Measurements from ENCODE around the gene BICC1.

Gene BICC1

GRCh38 chr10:58660575-58661255, 148.0 kb downstream of the BICC1 start:
- FAIRE-seq = no peak

DNA sequence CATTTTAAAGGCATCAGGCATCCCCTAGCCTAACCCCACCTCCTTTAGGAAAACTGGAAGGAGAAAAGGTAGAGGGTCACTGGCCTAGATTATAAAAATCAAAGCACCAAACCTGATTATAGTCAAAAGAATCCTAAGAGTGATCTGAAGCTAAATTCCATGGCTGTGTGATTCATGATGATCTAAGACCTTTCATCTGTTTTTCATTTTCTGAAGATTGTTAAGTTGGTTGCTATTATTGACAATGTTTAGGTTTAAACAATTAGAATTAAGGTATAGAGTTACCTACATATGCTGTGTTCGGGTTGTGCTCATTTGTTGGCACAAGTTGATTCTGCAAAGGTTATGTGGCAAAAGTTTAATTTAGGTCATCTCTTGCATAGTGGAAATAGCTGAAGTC, 148.7 kb downstream of the BICC1 start:
- no peak for FAIRE-seq

GRCh38 chr10:58661902-58662301, 149.2 kb downstream of the BICC1 start:
- no peak for FAIRE-seq

DNA sequence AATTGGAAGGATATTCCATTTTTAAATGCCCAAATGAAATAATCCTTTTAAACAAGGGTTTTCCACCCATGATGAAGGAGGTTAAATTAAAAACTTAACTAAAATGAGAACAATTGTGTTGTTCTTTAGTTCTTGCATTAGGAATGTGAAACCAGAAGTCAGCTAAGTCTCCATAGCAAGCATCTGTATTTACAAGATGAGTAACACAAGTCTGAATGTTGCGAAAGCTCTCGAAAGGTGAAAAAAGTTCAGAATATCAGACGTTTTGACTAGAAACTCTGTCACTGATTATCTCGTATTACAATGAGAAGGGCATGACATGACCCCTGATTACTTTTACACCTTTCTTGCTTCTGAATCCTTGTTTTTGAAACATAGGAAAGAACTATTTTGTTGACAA, 149.6 kb downstream of the BICC1 start:
- no peak for FAIRE-seq

DNA sequence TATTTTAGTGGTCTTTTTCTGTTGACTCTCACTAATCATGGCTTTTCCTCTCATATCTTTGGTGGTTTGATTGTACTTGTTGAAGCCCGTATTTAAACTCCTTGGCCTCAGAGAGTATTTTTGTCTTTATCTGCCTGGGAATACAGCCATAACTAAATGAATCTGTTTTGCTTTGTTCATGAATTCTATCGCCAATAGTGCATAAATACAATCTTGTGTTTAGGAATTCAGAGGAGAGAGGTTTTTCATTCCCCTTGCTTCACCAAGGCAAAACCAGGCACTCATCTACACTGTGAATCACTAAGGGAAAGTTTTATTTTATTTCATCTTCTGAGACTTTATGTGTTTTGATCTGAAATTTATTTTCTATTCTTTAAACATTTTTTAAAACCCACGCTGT, 152.7 kb downstream of the BICC1 start:
- FAIRE-seq = no peak

DNA sequence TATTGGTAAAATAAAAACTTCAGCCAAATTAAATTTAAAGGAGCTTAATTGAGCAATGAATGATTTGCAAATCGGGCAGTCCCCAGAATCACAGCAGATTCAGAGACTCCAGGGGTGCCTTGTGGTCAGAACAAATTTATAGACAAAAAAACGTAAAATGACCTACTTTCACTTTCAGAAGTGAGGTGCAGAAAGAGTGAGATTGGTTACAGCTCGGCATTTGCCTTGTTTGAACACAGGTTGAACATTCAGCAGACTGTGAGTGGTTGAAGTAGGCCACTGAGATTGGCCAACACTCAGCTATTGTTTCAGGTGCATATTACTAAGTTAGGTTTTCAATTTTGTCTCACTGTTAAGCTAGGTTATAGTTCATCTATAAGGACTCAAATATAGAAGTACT, 153.4 kb downstream of the BICC1 start:
- FAIRE-seq = no peak

DNA sequence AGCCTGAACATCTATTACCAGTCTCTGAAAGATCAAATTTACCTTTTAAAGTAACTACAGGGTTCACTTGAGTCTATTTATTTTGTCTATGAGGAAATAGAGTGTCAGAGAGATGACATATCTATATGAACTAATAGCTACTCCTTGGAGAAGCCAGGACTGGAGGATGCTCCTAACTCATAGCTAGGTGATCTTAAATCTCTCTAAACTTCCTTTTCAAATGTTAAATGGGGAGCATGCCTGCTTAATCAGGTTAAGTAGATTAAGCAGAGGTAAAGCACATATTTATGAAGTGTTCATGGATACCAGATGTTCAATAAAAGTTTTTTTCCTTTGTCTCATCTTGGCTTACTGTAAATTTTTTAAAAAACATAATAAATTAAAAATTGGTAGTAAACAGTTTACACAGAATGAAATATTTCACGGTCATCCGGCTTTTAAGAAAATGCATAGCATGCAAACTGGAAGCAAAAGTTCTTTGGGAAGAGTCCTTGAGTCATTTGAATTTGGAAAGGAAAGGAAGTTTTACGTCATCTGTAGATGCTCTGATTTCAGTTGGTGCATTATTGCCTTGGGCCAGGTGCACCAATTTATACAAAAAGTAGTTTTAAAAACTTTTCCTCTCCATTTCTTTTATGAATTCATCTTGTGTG, 155.1 kb downstream of the BICC1 start:
- FAIRE-seq = no peak

DNA sequence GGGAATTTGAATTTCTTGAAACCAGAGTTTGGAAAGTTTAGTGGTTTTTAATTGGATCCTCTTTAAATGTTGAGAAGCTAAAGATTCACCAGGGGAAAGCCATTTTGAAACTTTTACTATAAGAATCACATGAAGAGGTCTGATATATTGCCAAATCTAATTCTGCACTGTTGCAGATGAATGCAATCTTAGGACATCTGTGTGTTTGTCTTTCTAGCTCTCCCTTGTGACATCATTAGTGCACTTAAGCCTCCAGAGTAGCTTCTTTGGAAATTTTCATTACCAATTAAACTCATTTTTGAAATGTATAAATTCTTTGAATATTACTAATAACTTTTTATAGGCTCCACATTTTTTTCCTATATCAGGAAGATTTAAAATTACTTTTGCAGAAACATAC, 160.2 kb downstream of the BICC1 start:
- no peak for FAIRE-seq

DNA sequence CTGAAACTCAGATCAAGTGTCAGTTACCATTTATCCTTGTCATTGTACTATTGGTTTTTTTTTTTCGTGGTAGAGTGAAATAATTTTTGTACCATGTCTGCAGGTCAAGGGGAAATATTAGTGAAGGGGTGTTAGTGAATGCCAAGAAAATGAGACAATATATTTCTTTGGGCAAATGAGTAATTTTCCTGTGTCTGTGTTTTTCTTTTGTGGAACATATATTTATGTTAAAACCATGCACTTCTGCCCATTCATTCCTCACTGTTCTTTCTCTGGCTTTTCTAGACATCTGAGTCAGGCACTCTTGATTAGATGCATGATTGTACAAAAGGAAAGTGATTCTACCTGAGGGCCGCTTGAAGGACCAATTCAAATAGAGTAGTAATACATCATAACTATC, 161.6 kb downstream of the BICC1 start:
- FAIRE-seq = no peak

DNA sequence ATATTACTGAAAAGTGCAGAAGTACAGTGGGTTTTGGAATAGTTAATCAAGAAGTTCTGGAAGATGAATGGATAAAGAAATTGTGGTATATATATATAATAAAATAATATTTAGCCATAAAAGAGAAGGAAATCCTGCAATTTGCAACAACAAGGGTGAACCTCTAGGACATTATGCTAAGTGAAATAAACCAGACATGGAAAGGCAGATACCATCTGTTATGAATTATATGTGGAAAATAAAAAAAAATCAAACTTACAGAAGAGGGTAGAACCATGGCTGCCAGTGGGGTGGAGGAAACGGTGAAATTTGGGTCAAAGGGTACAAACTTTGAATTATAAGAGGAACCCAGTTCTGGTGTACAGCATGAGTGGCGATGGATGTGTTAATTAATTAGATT, 162.6 kb downstream of the BICC1 start:
- FAIRE-seq = no peak

GRCh38 chr10:58691528-58691927, 178.9 kb downstream of the BICC1 start:
- FAIRE-seq = no peak

GRCh38 chr10:58693919-58694318, 181.2 kb downstream of the BICC1 start:
- no peak for FAIRE-seq

- FAIRE-seq = no peak
These were observed 182.3 kb downstream of the BICC1 start for GRCh38 chr10:58695022-58695421.

GRCh38 chr10:58696736-58697135, 184.1 kb downstream of the BICC1 start:
- FAIRE-seq = no peak

DNA sequence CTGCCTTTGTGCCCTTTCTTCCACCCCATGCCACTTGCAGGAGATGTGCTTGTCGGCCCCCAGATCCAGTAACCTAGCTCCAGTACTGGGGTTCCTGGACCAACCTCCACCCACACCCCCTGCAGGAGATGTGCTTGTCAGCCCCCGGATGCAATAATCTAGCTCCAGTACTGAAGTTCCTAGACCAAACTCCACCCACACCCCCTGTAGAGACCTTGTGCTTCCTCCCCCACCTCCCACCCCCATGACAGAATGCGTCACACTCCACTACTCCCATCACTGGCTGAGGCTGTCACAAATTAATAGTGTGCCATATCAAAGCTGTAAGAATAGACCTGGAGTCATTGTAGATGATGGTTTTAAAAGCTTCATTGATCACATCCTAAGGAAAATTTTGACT, 185.0 kb downstream of the BICC1 start:
- FAIRE-seq = no peak

DNA sequence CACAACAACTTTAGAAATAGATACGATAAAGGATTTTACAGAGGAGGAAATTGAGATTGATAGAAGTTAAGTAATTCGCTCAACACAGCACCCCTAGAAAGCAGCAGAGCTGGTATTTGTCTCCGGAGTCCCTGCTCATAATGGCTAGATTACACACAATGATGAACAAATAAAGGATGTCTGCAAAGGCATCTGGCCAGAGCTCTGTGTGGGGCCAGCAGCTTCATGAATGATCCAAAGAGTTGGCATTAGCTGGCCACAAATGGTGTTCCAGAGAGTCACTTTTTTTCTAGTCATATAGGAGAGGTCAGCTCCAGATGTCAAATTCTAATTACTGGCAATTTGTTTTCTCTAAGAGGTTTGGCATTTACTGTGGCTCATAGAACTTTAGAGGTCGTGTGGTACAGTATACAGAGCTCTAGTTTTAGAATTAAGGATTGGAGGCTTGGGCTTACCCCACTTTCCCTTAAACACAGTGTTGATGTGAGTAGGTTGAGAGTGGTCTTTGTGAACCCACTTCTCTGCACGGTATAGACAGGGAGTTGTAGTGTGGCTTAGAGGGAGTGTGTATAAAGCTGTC, 186.2 kb downstream of the BICC1 start:
- FAIRE-seq = no peak

GRCh38 chr10:58700591-58700990, 187.9 kb downstream of the BICC1 start:
- FAIRE-seq = no peak

DNA sequence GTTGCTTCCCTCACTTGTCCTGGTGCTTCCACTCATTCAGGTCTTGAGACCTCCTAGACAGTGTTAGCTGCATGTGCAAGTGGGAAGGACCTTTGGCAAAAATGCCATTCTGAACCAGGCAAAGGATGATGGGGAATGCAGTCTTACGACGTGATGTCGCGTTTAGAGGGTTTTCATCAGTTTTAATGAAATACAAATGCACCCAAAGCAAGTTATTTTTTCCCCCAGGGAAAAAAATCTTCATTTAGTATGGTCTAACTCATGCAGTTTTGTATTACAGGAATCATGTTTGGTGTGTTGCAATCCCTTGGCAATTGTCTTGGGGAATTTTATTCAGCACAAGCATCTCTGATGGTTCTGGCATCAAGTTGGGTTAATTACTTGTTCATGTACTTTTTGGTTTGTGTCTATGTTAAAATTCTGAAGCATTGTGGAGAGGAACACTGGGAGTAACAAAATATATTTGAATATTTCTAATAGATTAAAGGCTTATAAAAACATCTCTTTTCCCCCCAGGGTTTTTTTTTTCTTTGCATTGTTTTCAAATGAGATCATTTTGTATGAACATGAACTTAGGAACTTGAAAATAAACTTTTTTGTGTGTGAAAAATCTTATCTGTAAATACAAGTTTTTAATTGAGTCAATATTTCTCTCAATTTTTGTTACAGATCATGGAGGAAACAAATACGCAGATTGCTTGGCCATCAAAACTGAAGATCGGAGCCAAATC, 188.9 kb downstream of the BICC1 start:
- FAIRE-seq = no peak

DNA sequence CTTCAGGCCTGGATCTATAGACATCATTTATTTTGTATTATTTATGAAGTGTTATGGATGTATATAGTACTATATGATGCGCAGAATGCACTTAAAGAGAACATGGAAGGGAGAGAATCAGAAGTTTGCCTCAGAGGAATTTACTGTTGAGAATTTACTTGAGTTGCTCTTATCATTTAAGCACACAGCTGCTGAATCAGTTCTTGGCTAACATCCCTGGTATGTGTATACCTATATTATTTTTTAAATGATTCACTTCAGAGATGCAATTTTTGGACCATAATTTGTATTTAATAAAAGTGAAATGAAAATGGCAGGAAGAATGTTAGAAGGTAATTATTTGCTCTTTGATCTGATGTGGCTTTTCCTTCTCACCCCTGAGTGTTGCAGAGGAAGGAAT, 191.6 kb downstream of the BICC1 start:
- no peak for FAIRE-seq

GRCh38 chr10:58704671-58705141, 192.0 kb downstream of the BICC1 start:
- no peak for FAIRE-seq

GRCh38 chr10:58706836-58707235, 194.2 kb downstream of the BICC1 start:
- no peak for FAIRE-seq

- no peak for FAIRE-seq
These were observed 199.5 kb downstream of the BICC1 start for GRCh38 chr10:58712141-58712540.

- no peak for FAIRE-seq
These were observed 200.3 kb downstream of the BICC1 start for GRCh38 chr10:58712982-58713381.

DNA sequence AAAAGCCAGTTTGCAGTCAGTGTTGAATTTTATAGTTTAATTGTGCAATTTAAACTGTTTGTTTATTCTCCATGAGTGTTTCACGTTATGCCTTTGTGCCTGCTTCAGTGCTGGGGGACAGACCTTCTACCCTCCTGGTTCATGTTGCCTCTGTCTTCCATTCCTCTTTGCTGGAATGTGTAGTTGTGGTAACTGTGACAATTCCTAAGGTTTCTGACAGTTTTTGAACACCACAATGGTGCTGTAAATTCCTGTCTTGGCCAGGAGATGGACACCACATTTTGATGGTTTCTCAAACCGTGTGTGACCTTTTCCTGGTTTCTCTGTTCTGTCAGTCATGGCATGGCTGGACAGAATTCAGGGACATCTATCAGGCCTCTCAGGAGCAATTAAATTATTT, 201.7 kb downstream of the BICC1 start:
- no peak for FAIRE-seq

Data from G401.6 (cell line).